GM08714 (cell line): ENCODE results near the gene LGALS3BP.
"Not testable (repeated sequence)": the region's sequence is repeated elsewhere in the genome, so short reads cannot be mapped to it uniquely, and the experiment has no call there.

Experiments used
- H3K4me3 ChIP-seq: fragments of 200-500 bp; sonication (Bioruptor generic); 2 replicates; pipeline ENCODE4 v1.5.1; 2014; ENCODE audit warnings: mild to moderate bottlenecking, low read length, inconsistent platforms
- ZNF274 ChIP-seq: IDR thresholded peaks from 2 replicates; pipeline ENCODE4 v1.6.1; 2012; ENCODE audit warnings: mild to moderate bottlenecking, low read depth, low read length

Gene LGALS3BP

GRCh38 chr17:78979780-78980623 lies at the start of gene LGALS3BP:
TSS of gene LGALS3BP (minus strand) at chr17:78979923. CDS start at chr17:78977191, 2,732 bp downstream.
- H3K4me3 ChIP-seq, result peak within 1 kb of the TSS; percentile 26; the same call in 1 of the 2 replicates
- no peak for TF ChIP-seq ZNF274

- no peak overlapping the region for H3K4me3 ChIP-seq
- TF ChIP-seq ZNF274, result no peak
These were observed 49.0 kb upstream of the LGALS3BP start for GRCh38 chr17:79028496-79029326.

GRCh38 chr17:79027925-79028491 lies 48.3 kb upstream of the LGALS3BP start:
- TF ChIP-seq ZNF274, result no peak
- H3K4me3 ChIP-seq, result no peak overlapping the region

DNA sequence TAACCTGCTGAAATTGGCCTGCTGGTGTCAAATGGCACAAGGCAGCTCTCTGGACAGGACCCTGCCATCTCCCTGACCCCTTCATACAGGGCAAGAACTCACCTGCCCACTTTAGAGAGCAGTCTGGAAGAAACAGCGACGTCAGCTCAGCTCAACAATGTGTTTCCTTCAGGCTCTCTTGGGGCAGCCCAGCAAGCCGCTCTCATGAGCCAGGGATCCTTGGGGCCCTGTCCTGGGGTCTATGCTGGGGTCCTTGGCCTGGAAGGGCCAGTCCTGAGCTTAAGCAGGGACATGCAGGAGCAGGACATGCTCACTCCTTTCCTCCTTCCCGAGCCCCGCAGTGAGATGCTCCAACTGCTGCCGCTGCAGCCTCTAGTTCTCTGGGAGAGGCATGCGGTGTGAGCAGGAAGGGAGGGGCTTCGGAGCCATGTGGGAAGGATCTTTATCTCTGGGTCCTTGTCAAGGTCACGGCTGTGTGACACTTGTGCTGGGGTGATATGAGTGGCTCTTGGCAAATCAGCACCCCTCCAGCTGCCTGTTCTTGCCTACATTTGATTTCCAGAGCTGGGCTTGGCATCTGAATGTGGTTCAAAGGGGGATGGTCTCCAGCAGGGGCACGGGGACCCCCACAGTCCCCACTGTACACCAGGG lies 47.7 kb upstream of the LGALS3BP start:
- TF ChIP-seq ZNF274, result no peak
- no peak overlapping the region for H3K4me3 ChIP-seq

GRCh38 chr17:79026376-79027273 lies 46.9 kb upstream of the LGALS3BP start:
- TF ChIP-seq ZNF274, result no peak
- no peak overlapping the region for H3K4me3 ChIP-seq

DNA sequence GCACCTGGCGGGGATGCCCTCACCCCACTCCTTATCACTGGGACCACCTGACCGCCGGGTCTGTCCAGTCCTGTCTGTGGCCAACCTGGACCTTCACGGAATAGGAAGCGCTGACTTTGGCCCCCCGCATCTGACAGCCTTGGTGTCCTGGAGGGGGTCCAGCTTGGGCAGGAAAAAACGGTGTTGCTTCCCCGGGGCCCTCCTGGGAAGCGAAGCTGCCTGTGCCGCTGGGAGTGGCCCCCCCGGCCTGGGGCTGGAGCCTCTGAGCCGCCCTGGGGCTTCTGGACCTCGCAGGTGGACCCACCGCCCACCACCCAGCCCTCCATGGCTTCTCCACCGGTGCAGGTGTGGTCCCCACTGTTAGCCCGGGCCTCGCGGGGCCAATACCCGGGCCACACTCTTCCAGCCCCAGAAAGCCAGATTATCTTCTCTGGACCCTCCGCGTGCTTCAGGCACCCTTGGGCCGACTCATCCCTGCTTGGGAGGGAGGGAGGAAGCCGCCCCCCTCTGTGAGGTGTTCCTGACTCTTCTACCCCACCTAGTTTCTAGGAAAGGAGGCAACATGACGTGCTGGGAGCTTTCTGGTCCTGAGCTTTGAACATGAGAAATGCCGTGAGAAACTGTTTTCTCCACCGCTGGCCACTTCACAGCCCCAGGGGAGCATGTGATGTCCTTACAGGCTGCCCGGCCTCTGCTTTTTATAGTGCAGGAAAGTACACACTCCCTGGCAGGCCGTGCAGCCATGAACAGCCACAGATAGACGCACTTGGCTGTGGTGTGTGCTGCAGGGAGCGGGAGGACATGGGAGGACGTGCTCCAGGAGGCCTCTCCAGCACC lies 45.4 kb upstream of the LGALS3BP start:
- no peak overlapping the region for H3K4me3 ChIP-seq
- TF ChIP-seq ZNF274, result no peak

- H3K4me3 ChIP-seq, result peak within 1 kb of the TSS; percentile 3; the same call in 1 of the 2 replicates
- TF ChIP-seq ZNF274, result no peak
These were observed 44.4 kb upstream of the LGALS3BP start, which contains the start of gene C1QTNF1 for GRCh38 chr17:79023886-79024771. TSS of gene C1QTNF1 (plus strand) at chr17:79024169. CDS start at chr17:79043969, 19,800 bp downstream.

DNA sequence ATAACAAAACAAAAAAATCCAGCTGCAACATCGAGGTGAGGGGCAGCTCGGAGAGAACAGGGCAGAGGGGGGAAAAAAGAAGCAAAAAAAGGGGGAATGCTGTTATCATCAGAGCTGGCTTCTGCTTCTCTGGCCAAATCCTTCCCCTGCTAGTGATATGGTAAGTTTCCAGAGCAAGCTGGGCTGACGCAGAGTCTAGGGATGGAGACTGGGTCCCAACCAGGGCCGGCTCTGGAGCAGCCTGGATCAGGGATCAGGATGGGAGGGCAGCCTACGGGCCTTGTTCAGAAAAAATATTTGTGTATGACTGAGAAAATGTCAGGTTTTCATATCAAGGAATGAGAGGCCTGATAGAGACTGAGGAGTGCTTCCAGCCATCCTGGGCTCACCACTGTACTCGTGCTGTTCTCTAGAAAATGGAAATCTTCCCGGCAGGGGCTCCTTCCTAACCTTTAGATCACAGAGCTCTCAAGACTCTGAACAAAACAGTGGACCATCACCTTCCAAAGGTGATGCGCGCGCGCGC lies 43.5 kb upstream of the LGALS3BP start:
- TF ChIP-seq ZNF274, result no peak
- no peak overlapping the region for H3K4me3 ChIP-seq

GRCh38 chr17:79022507-79022991 lies 42.8 kb upstream of the LGALS3BP start:
- no peak overlapping the region for H3K4me3 ChIP-seq
- no peak for TF ChIP-seq ZNF274

DNA sequence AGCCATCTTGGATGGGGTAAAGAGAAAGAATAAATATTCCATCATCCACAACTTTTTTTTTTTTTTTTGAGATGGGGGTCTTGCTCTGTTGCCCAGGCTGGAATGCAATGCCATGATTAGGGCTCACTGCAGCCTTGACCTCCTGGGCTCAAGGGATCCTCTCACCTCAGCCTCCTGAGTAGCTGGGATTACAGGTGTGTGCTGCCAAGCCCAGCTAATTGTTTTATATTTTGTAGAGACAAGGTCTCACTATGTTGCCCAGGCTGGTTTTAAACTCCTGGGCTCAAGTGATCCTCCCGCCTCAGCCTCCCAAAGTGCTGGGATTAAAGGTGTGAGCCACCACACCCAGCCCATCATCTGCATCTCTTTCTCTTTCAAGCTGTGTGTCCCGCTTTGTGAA lies 42.2 kb upstream of the LGALS3BP start:
- not testable (repeated sequence) for H3K4me3 ChIP-seq
